SK-N-SH (cell line): ENCODE measurements around the gene CSNK1E. TPM values are rescaled to one million over a fixed set of nuclear protein-coding genes. Genes with fewer than 3 reads are reported as not detected.
A peak's percentile ranks its signal among the peaks of the same experiment; 100 is the strongest.

Experiments used
- CTCF ChIA-PET: fragments of 300-600, 350-600 bp; formaldehyde crosslinking; extraction: SDS; loops from one replicate; lab custom pipeline; 2021; lab: Yijun Ruan, JAX
- POLR2A ChIA-PET: fragments of 350-600 bp; sonication (Branson Sonifier 250); formaldehyde crosslinking; extraction: SDS; loops from one replicate; lab custom pipeline; 2020; ENCODE audit warnings: antibody characterized with exemption, inconsistent platforms; lab: Yijun Ruan, JAX
- DNase-seq: peaks from one replicate; pipeline ENCODE4 v3.0.0; 2012
- H2AFZ ChIP-seq: fragments of 200-600 bp; sonication (generic); 2 replicates; pipeline ENCODE4 v1.8.1; 2016; ENCODE audit warnings: antibody characterized with exemption, mild to moderate bottlenecking, low read depth
- H3F3A ChIP-seq: fragments of 200-600 bp; sonication (generic); replicated peaks from 2 replicates; pipeline ENCODE3; 2016; ENCODE audit warnings: antibody characterized with exemption, mild to moderate bottlenecking; ENCODE audit not compliant: insufficient read depth
- H3K27ac ChIP-seq, 2 experiments: fragments of 200-500 bp in 1 of 2; fragments of 200-600 bp in 1 of 2; sonication (Bioruptor generic) in 1 of 2; sonication (generic), shearing (Covaris generic) in 1 of 2; 2 replicates each; pipeline versions ENCODE4 v1.5.1 to v1.6.1; 2014 to 2016; ENCODE audit warnings: low read depth in 2 of 2, inconsistent platforms in 1 of 2, low read length in 1 of 2, mild to moderate bottlenecking in 1 of 2, mixed read lengths in 1 of 2
- H3K27me3 ChIP-seq: fragments of 200-600 bp; sonication (generic), shearing (Covaris generic); 2 replicates; pipeline ENCODE4 v1.6.1; 2016; ENCODE audit warnings: mixed run types; ENCODE audit not compliant: insufficient read depth
- H3K36me3 ChIP-seq, 2 experiments: fragments of 200-500 bp in 1 of 2; fragments of 200-600 bp in 1 of 2; sonication (Bioruptor generic) in 1 of 2; sonication (generic) in 1 of 2; replicated peaks in 1 of 2; 2 replicates each; pipeline versions ENCODE3 to v1.5.1; 2014 to 2016; ENCODE audit warnings: low read length in 1 of 2, mild to moderate bottlenecking in 1 of 2; ENCODE audit not compliant: insufficient read depth in 2 of 2, control insufficient read depth in 1 of 2
- H3K4me1 ChIP-seq, 2 experiments: fragments of 200-500 bp in 1 of 2; fragments of 200-600 bp in 1 of 2; sonication (Bioruptor generic) in 1 of 2; sonication (generic), shearing (Covaris generic) in 1 of 2; 2 replicates each; pipeline versions ENCODE4 v1.5.1 to v1.6.1; 2014 to 2016; ENCODE audit warnings: low read depth in 1 of 2, low read length in 1 of 2, mixed run types in 1 of 2; ENCODE audit not compliant: insufficient read depth in 2 of 2, control insufficient read depth in 1 of 2
- H3K4me2 ChIP-seq: fragments of 200-600 bp; sonication (generic), shearing (Covaris generic); 2 replicates; pipeline ENCODE4 v1.6.1; 2017; ENCODE audit warnings: mixed run types
- H3K4me3 ChIP-seq, 2 experiments: fragments of 200-500 bp in 1 of 2; fragments of 200-600 bp in 1 of 2; sonication (Bioruptor generic) in 1 of 2; sonication (generic), shearing (Covaris generic) in 1 of 2; 2 replicates each; pipeline versions ENCODE4 v1.5.1 to v1.8.1; 2014 to 2016; ENCODE audit warnings: low read depth in 2 of 2, inconsistent platforms in 1 of 2, low read length in 1 of 2, mild to moderate bottlenecking in 1 of 2, mixed read lengths in 1 of 2, moderate library complexity in 1 of 2
- H3K79me2 ChIP-seq: fragments of 200-600 bp; sonication (generic); 2 replicates; pipeline ENCODE4 v1.8.1; 2017; ENCODE audit warnings: mild to moderate bottlenecking; ENCODE audit not compliant: insufficient read depth
- H3K9ac ChIP-seq: fragments of 200-600 bp; sonication (generic); 2 replicates; pipeline ENCODE4 v1.6.1; 2017; ENCODE audit warnings: mixed run types
- H3K9me2 ChIP-seq: fragments of 200-600 bp; sonication (generic); 2 replicates; pipeline ENCODE4 v1.6.1; 2017; ENCODE audit warnings: mixed run types
- H3K9me3 ChIP-seq: fragments of 200-600 bp; sonication (generic); 2 replicates; pipeline ENCODE4 v1.6.1; 2017; ENCODE audit warnings: mixed run types, mild to moderate bottlenecking, moderate library complexity
- H4K20me1 ChIP-seq: fragments of 200-600 bp; sonication (generic); 2 replicates; pipeline ENCODE4 v1.6.1; 2017; ENCODE audit warnings: mild to moderate bottlenecking, mixed run types; ENCODE audit not compliant: insufficient read depth
- CTCF ChIP-seq: fragments of 200-600 bp; sonication (generic); IDR thresholded peaks from 2 replicates; pipeline ENCODE4 v1.6.1; 2017; ENCODE audit warnings: antibody characterized with exemption, mild to moderate bottlenecking, moderate library complexity
- FOXM1 ChIP-seq: IDR thresholded peaks from 2 replicates; pipeline ENCODE4 v1.4.0; 2012; ENCODE audit warnings: low read depth, mild to moderate bottlenecking
- GATA2 ChIP-seq: sonication (generic); formaldehyde crosslinking; IDR thresholded peaks from 2 replicates; pipeline ENCODE4 v1.5.0; 2020; ENCODE audit warnings: mild to moderate bottlenecking, missing genetic modification reagents
- MAX ChIP-seq: IDR thresholded peaks from 2 replicates; pipeline ENCODE4 v1.4.0; 2012; ENCODE audit warnings: low read depth
- MEF2A ChIP-seq: IDR thresholded peaks from 2 replicates; pipeline ENCODE4 v1.4.0; 2012; ENCODE audit warnings: low read depth, borderline replicate concordance
- MXI1 ChIP-seq: IDR thresholded peaks from 2 replicates; pipeline ENCODE4 v1.6.1; 2012; ENCODE audit warnings: mild to moderate bottlenecking, low read depth, low read length, improper control_type of control experiment
- NFIC ChIP-seq: IDR thresholded peaks from 2 replicates; pipeline ENCODE4 v1.4.0; 2012; ENCODE audit warnings: borderline replicate concordance
- RCOR1 ChIP-seq: fragments of 150-350 bp; IDR thresholded peaks from 2 replicates; pipeline ENCODE4 v1.6.1; 2017; ENCODE audit warnings: antibody characterized with exemption, low read length
- SIN3A ChIP-seq: IDR thresholded peaks from 2 replicates; pipeline ENCODE4 v1.6.1; 2012; ENCODE audit warnings: low read depth, mild to moderate bottlenecking, low read length, moderate library complexity, borderline replicate concordance
- TAF1 ChIP-seq: IDR thresholded peaks from 2 replicates; pipeline ENCODE4 v1.6.1; 2012; ENCODE audit warnings: low read depth, mild to moderate bottlenecking, low read length, moderate library complexity, borderline replicate concordance
- TCF12 ChIP-seq: IDR thresholded peaks from 2 replicates; pipeline ENCODE4 v1.4.0; 2012
- WGBS: methylation state at CpG from one replicate; pipeline ENCODE4 v1.1.6; 2017; ENCODE audit warnings: low lambda C conversion rate; 5-methylcytosine and 5-hydroxymethylcytosine counted together
- polyA plus RNA-seq, 3 experiments: library from polyadenylated mRNA; depleted of rRNA; stranded (reverse); fragments of >200 nt; gene quantifications; 2 replicates each; pipeline ENCODE4 v1.2.3, GENCODE V29; 2012
- TF ChIP-seq, protein P1 (sequence below): IDR thresholded peaks from 2 replicates; pipeline ENCODE4 v1.4.0; 2012; ENCODE audit warnings: low read depth, borderline replicate concordance

The CSNK1E gene
- polyA plus RNA-seq, 1 of the 3 experiments (the other 2 are of a cell fraction), result 130 TPM

DNA sequence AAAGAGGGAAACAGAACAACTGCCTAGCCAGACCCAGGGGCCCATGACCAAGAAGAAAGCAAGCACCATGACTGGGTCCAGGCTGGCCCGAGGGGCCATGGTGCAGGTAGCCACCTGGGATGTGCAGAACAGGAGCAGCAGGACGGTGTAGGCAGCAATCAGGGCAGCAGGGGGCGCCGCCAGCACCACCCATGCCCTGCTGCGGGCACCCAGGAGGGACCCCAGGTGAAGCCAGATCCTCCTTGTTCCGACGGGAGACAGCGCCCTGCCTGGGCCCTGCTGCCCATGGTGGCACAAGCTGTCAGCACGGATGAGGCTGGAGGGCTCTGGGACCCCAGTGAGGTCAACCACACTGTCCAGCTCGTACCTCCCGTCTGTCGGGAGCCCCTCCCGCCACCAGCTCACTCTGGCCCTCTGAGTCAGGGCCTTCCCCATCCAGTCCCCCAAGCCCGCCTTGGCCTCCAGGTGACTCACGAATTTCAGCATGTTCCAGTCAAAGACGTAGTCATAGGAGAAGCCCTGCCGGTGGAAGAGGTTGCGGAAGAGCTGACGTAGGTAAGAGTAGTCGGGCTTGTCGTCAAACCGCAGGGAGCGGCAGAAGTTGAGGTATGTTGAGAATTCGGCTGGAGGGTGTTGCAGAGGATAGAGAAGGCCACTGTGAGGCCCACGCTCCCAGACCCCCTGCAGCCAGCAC, 18.8 kb downstream of the CSNK1E start:
- DNase-seq, result peak; percentile 52
- ChIA-PET POLR2A (no interaction called here), CTCF (no interaction called here)
- H3K36me3 ChIP-seq, result peaks cover 0 to 33% of the 10 kb centered on the region in 2 experiments
- no peak for TF ChIP-seq FOXM1
- TF ChIP-seq CTCF, result peak; percentile 42
- no peak for TF ChIP-seq MAX
- no peak for TF ChIP-seq MXI1
- no peak for TF ChIP-seq GATA2
- no peak for TF ChIP-seq SIN3A
- TF ChIP-seq, protein P1, sequence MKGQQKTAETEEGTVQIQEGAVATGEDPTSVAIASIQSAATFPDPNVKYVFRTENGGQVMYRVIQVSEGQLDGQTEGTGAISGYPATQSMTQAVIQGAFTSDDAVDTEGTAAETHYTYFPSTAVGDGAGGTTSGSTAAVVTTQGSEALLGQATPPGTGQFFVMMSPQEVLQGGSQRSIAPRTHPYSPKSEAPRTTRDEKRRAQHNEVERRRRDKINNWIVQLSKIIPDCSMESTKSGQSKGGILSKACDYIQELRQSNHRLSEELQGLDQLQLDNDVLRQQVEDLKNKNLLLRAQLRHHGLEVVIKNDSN, result no peak
- TF ChIP-seq MEF2A, result no peak
- H3K27me3 ChIP-seq, result no peaks in the 10 kb centered on the region
- no peak overlapping the region for H3K9ac ChIP-seq
- WGBS, result 92% methylated on average over 10 of the region's 25 CpGs
- no peak overlapping the region for H3K4me2 ChIP-seq
- no peak overlapping the region for H3K27ac ChIP-seq
- no peaks in the 10 kb centered on the region for H3F3A ChIP-seq
- no peaks in the 10 kb centered on the region for H3K4me1 ChIP-seq
- H3K9me2 ChIP-seq, result no peaks in the 10 kb centered on the region
- no peak overlapping the region for H3K4me3 ChIP-seq
- no peak overlapping the region for H2AFZ ChIP-seq
- peaks cover 22% of the 10 kb centered on the region; the same call in 1 of the 2 replicates for H3K79me2 ChIP-seq
- no peaks in the 10 kb centered on the region for H3K9me3 ChIP-seq
- H4K20me1 ChIP-seq, result peaks cover 22% of the 10 kb centered on the region

DNA sequence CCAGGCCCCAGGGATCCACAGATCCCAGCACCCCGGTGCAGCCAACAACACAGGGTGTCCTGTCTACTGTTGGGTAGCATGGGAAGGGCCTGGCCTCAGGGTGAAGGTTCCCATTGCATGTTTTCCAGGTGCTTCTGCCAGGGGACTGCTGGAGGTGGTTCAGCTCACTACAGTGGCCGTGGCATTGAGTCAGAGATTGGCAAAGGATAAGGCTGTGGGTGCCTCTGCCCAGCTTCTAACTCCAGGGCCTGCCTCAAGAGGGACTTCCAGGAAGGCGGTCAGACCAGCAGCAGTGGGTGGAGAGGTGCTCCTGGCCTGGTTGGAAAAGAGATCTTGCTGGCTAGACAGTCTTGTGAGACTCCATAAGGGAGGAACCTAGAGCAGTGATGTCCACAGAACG, 20.9 kb downstream of the CSNK1E start:
- Histone ChIP-seq H3K4me2 (no peak overlapping the region), H3K36me3 (peaks cover 0 to 29% of the 10 kb centered on the region in 2 experiments), H3K9me3 (no peaks in the 10 kb centered on the region), H2AFZ (no peak overlapping the region), H3K9ac (no peak overlapping the region), H3F3A (no peaks in the 10 kb centered on the region), H3K9me2 (no peaks in the 10 kb centered on the region)
- POLR2A ChIA-PET, result no interaction called here
- WGBS, result no CpG with 5 or more reads among the region's 4 CpGs
- TF ChIP-seq TCF12 (no peak), NFIC (no peak), TAF1 (no peak), RCOR1 (no peak)
- TF ChIP-seq, protein P1, result no peak
- TF ChIP-seq, all 33 proteins: peak for 0
- no peak overlapping the region for H3K4me3 ChIP-seq
- H3K27me3 ChIP-seq, result no peaks in the 10 kb centered on the region
- H3K79me2 ChIP-seq, result peaks cover 10% of the 10 kb centered on the region; the same call in 1 of the 2 replicates
- H4K20me1 ChIP-seq, result peaks cover 15% of the 10 kb centered on the region; the same call in 1 of the 2 replicates
- H3K27ac ChIP-seq, result no peak overlapping the region
- CTCF ChIA-PET, result no interaction called here
- DNase-seq, result no peak
- no peaks in the 10 kb centered on the region for H3K4me1 ChIP-seq
